HG03354 (cell line): ENCODE measurements around the gene TIMM21.

ENCODE experiments used
- ATAC-seq: cut with Tn5 transposase; IDR thresholded peaks from one replicate; pipeline ENCODE4 v1.9.1; 2021; ENCODE audit warnings: mild to moderate bottlenecking; ENCODE audit not compliant: unreplicated experiment, poor library complexity, severe bottlenecking

The TIMM21 gene

DNA sequence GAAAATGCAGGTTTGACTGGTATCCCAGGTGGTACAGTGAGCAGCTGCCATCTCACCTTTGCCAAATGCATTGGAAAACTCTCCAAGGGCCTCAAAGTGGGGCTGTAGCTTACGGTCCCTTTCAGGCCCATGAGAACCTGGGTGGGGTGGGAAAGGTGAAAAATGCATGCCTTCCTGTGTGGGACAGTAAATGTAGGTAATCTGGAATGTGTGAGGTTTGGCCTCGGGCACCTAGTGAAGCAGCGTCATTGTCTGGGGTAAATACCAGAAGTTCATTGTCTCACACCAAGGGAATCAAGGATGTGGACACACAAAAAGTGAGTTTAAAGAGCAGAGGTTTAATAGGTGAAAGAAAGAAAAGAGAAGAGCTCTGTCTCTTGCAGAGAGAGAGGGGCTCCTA is 36.6 kb downstream of the TIMM21 start:
- no peak for ATAC-seq

GRCh38 chr18:74185860-74186259 is 37.5 kb downstream of the TIMM21 start:
- ATAC-seq: no peak

- ATAC-seq: no peak
Measured at GRCh38 chr18:74186661-74187060, 38.3 kb downstream of the TIMM21 start.

- ATAC-seq: no peak
Measured at GRCh38 chr18:74190086-74190485, 41.8 kb downstream of the TIMM21 start.

GRCh38 chr18:74191577-74191976 is 43.3 kb downstream of the TIMM21 start:
- no peak for ATAC-seq

DNA sequence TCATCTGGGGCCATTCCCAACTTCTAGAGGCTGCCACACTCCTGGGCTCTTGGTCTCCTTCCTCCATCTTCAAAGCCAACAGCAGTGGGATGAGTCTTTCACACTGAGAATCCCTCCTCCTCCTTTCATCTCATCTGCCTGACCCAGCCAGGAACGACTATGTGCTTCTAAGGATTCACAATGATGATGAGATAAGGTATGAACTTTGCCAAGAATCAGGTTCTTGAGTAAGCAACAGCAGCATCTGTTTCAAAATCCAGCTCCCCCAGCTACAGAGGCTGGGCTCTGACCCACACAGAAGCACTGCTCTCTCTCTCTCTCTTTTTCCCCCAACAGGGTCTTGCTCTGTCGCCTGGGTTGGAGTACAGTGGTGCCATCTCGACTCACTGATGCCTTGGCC is 46.4 kb downstream of the TIMM21 start:
- ATAC-seq: no peak

DNA sequence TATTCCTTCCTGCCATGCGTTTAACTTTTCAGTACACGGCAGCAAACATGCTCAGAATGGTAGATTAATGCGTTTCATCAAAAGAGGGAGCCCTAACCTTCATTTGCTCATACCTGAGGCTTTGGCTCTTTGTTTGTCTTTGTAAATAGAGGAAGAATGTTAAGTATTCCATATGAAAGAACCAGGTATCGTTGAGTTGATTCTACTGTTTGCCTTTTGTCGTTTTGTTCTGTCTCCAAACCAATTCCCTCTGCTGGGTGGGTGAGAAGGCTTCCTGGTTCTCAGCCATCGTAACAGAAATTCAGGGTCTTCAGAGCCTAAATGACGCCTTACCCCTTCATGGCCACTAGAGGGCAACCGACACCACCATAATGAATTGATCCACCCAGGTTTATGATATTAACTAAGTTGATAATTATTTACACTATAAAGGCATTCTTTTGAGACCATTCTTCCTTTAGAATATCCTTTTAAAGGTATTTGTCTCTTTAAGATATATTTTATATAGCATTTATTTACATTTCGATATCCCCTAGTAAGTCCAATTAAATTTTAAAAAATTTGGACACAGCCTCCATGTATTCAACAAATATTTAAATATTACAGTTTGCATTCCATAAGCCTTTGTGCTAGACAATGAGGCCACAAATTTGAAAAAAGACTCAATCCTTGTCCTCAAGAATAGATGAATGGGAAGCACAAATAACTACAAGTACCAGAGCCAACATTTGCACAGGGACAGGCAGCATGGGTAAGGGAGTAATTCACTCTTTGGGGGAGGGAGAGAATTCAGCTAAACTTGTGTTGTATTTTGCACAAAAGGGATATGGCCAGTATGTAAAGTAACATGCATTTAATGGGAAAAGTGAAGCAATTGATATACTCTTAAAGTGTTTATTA is 48.1 kb downstream of the TIMM21 start:
- ATAC-seq: peak; percentile 93

DNA sequence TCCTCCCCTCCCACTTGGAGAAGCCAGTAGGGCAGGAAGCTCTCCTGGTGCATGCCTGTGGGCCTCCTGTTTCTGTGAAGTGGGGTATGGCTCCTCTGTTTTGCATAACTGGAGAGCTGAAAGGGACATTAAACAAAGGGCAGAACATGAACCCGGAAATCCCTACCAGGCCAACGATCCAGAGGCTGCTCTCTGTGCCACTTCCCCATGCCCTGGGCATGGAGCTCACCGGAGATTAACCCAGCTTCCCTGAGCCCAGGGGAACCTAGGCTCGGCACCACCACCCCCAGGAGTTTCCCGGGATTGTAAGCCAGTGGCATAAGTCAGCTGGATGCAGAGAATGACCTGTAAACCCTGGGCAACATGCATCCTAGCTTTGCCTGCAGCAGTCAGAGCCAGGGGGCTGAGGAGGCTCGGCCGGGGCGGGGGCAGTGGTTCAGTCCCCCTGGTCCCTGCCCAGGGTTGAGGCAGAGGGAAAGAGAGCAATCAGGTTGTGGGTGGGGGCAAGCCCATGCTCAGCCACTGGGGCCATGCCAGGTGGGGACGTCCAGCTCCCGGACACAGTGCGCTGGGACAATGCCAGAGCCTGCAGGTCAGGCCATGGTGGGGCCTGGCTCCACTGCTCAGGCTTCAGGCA is 49.5 kb downstream of the TIMM21 start:
- ATAC-seq: no peak

GRCh38 chr18:74198453-74198852 is 50.1 kb downstream of the TIMM21 start:
- no peak for ATAC-seq

DNA sequence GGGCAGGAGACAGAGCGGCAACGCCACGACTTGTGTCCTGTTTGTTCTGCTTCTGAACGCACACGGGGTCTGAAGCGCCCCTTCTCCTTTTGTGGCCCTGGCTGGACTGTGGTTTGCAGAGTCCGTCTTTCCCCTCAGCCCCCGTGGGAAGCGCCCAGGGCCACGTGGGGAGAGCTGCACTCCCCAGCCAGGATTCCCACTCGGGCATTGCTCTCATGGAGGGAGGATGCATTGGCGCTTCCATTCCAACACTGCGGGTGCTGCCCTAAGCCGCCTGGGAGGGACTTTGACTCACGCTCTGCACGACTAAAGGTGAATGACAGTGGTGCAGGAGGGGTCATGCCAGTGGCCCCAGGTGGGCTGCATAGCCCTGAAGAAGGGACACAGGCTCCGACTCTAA is 52.5 kb downstream of the TIMM21 start:
- no peak for ATAC-seq

GRCh38 chr18:74203811-74204210 is 55.5 kb downstream of the TIMM21 start:
- no peak for ATAC-seq

- ATAC-seq: no peak
Measured at GRCh38 chr18:74204526-74205152, 56.3 kb downstream of the TIMM21 start.
